ENCODE data around the gene ST8SIA4.

ST8SIA4 gene

DNA sequence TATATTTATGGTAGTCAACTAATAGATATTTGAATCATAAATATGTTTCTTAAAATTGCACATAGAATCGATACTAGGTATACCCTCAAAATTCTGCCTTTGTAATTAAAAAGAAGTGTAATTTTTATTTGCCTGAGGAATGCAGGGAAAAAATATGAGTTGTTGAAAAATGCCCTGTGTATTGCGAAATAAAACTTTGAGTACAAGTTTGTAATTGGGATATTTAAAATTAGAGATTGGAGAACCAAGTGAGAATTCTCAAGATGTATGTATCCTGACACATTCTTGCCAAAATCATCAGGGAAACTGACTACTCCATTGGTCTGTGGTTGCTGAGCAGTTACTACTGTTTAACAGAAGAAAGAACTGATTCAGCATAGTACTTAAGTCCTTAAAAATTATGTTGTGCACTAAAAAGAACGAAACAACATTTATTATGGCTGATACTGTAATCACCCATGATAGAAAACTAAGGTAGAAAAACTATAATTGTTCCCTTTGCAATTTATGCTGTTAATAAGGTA, 36.0 kb downstream of the ST8SIA4 start:
- DNase-seq (ENCODE audit: low read depth) = no peak

DNA sequence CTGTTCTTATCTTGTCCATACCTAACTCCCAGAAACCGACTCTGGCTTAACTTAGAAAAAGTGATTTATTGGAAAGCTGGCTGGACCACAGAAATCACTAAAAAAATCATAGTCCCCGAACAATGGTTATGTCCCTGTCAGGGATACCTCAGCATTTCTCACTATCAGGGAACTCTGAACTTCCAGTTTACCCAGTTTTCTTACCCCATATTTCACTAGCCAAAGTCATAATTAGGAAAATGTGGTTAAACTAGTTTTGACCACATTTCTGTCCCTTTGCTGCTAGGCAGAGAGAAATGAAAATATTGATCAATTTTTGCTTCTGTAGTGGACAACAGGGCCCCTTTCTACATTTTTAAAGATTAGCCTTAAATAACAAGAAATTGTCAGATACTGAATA, 38.2 kb downstream of the ST8SIA4 start:
- no peak for DNase-seq (ENCODE audit: low read depth)

- DNase-seq (ENCODE audit: low read depth) = no peak
Measured at GRCh38 chr5:100863739-100864138, 39.3 kb downstream of the ST8SIA4 start.

DNA sequence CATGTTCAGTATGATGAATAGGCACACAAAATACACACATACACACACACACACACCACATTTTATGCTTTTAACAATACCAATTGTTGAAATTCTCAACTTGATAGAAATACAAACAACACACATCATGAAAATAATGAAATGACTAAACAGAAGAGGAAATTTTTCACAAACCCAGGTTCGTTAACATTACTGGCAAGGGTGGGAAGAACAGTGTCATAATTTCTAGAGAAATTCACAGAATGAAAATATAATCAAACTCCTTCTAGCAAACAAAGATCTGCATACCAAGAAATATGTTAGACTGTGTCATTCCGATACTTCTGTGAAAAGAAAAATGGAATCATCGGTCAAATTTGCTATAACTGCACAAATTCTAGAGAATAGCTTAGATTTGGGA, 41.9 kb downstream of the ST8SIA4 start:
- DNase-seq (ENCODE audit: low read depth) = no peak

- DNase-seq (ENCODE audit: low read depth) = no peak
Measured at GRCh38 chr5:100860407-100860806, 42.7 kb downstream of the ST8SIA4 start.

DNA sequence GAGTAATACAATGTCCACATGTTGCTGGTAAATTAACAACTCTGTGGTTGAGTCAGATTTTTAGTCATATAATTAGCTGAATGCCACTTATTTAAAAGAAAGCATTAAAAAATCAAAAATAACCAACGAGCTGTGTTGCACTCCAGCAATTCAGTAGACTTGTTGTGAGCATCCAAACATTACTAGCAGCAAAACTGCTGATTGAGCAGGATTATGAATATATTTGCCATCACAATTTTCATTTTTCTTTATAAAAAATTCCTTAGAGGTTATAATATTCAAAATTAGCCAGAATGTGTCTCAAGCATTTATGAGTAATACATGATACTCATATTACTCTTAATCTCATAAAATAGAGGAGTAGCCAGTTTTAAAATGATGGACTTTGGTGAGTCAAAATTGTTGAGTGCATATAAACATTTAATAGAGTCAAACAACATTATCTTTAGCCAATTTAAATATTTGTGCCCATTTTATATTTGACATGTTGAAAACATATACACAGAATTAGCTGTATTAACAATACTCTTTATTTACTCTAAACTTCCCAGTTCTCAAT, 44.0 kb downstream of the ST8SIA4 start:
- no peak for DNase-seq (ENCODE audit: low read depth)

- no peak for DNase-seq (ENCODE audit: low read depth)
Measured at GRCh38 chr5:100856462-100856861, 46.6 kb downstream of the ST8SIA4 start.

- no peak for DNase-seq (ENCODE audit: low read depth)
Measured at GRCh38 chr5:100855937-100856430, 47.1 kb downstream of the ST8SIA4 start.

DNA sequence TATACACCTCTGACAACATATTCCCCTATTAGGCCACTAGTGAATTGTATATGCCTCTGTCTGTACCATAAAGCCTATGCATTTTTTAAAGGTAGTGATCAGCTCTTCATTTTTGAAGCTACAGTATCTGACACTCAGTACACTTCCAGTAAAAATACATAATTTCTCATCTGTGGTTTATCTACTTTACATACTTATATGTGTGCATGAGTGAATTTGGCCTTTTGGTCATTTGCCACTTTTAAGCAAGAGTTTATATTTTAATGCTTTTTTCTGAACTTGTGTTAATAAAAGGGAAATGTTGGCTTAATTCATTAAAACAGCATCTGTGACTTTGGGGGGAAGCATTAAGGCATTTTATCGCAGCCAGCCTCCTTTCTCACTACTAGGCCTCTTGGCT, 47.8 kb downstream of the ST8SIA4 start:
- DNase-seq (ENCODE audit: low read depth) = no peak

GRCh38 chr5:100854591-100854990, 48.5 kb downstream of the ST8SIA4 start:
- no peak for DNase-seq (ENCODE audit: low read depth)

DNA sequence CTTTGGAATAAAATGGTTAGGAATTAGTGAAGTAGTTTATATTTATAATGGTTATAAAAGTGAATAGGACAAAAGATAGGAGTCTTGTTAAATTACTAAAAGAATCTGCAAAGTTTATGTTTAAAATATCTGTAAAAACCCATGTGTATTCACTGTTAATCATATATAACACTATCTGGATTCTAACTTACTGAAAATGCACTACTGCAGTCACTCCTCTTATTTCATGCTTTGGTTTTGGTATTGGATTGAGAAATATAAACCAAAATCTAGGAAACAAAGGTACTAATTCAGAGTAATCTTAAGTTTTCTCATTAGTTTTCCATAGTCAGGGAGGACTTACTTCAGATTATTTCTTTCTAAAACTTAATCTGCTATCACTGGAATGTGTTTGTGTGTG, 49.5 kb downstream of the ST8SIA4 start:
- no peak for DNase-seq (ENCODE audit: low read depth)

GRCh38 chr5:100852988-100853449, 50.1 kb downstream of the ST8SIA4 start:
- no peak for DNase-seq (ENCODE audit: low read depth)

DNA sequence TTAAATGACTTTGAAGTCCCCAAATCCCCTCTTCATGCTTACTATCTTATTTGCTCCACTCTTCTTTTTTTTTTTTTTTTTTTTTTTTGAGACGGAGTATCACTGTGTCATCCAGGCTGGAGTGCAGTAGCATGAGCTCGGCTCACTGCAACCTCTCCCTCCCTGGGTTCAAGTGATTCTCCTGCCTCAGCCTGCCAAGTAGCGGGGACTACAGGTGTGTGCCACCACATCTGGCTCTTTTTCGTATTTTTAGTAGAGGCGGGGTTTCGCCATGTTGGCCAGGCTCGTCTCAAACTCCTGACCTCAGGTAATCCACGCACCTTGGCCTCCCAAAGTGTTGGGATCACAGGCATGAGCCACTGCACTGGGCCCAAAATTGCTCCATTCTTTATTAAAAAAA, 51.0 kb downstream of the ST8SIA4 start:
- DNase-seq (ENCODE audit: low read depth) = no peak

GRCh38 chr5:100846772-100847171, 56.3 kb downstream of the ST8SIA4 start:
- no peak for DNase-seq (ENCODE audit: low read depth)

DNA sequence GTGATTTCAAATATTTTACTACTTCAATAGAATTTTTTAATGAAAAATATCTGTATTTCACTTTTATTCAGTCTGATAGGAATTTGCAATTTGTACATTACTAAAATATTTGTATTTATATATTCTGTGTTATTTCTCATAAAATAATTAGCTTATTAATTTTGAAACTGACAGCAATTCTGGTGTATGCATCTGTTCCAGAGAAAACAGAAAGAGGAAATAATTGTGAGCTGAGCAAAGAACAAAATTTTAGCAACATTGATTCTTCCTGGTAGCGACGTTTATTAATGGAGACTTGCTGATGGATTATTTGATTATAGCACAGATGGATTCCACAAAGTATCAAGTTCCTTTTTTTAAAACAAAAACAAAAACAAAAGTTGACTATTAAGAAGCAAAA, 61.0 kb downstream of the ST8SIA4 start:
- DNase-seq (ENCODE audit: low read depth) = no peak

DNA sequence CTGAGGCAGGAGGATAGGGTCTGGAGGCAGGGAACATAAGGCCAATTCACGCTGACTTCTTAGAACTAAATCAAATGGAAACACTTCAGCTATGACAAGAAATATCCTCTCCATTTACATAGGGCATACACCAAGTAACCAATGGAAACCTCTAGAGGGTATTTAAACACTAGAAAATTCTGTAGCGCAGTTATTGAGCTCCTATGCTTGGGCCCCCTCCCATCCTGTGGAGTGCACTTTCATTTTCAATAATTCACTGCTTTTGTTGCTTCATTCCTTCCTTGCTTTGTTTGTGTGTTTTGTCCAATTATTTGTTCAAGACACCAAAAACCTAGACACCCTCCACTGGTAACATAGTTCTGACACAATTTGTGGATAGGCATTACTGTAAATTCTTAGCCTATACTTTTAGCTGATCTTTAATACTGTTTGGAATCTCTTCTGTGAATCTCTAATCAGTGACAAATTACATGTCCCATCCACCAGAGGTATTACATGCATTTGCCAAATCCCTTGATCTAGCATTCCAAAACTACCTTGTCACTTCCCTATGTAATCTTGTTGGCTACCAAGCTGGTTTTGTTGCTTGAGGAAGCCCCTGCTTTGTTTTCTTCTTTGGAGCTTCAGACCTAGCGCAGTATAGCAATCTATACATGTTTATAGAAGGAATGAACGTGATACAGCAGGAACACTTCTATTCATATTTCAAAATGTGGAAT, 61.6 kb downstream of the ST8SIA4 start:
- DNase-seq (ENCODE audit: low read depth) = no peak

DNA sequence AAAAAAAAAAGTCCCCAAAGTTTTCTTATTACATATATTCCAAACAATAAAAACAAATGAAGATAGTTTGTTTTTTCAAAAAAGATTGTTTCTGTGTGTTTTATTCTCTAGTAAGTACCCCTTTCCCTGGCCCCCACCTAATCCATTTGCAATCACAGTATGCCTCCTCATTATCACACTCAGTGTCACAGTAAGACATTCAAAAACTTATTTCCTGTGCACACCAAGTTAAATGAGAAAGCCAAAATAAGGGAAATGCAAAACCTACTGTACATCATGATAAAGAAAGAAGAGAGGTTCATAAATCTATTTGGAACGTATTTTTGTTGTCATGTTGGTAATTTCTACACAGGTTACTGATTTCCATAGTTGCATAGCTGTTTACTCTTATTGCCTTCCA, 62.3 kb downstream of the ST8SIA4 start:
- no peak for DNase-seq (ENCODE audit: low read depth)

GRCh38 chr5:100840370-100840769, 62.7 kb downstream of the ST8SIA4 start:
- peak; percentile 26 for DNase-seq (ENCODE audit: low read depth)

DNA sequence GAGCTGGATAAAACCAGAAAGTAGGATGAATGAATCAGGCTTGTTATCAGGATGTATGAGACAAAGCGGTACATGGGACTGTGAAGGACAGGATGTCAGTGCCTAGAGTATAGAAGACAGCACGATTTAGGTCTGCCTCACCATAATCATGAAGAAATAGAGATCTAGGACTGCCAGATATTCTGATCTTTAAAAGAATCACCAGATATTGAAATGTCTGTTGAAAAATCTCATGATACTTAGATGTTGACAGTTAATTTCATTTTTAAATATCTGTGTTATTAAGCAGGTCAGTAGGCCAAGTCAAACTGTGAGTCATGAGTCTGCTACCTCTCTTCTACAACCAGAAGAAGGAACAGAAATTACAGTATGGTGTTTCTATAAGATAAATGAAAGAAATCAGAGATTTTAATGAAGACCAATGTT, 65.0 kb downstream of the ST8SIA4 start:
- no peak for DNase-seq (ENCODE audit: low read depth)

DNA sequence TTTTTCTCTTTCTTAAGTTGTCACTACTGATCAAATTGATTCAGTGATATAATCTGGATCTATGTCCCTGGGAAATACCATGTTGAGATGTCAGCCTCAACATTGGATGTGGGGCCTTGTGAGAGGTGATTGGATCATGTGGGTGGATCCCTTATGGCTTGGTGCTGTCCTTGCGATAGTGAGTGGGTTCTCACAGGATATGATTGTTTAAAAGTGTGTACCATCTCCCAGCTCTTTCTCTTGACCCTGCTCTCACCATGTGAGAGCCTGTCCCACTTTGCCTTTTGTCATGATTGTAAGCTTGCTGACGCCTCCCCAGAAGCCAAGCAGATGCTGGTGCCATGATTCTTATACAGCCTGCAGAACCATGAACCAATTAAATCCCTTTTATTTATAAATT, 68.6 kb downstream of the ST8SIA4 start:
- DNase-seq (ENCODE audit: low read depth) = no peak

- no peak for DNase-seq (ENCODE audit: low read depth)
Measured at GRCh38 chr5:100832252-100833230, 70.5 kb downstream of the ST8SIA4 start.

DNA sequence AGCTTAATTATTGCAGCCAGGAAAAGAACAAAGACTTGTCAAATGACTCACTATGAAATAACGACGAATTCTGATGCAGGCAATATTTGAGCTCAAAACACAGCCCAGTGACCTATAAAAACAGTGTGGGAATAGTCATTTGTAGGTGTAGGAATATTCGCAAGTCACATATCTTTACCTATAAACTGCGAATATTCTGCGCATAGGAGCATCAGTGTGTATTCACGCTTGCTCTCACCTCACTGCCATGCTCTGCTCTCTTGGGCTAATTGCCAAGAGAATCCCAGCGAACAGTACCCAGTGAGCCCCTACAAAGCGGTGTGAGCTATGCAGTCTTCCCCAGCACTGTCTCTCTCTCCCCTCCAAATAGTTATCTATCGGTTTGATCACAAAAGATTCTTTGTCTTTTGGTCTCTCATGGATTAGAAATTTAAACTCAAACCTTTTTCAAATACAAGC, 74.2 kb downstream of the ST8SIA4 start:
- no peak for DNase-seq (ENCODE audit: low read depth)

Data from stimulated activated CD4-positive, alpha-beta T cell treated with anti-CD3 and anti-CD28 coated beads, Interleukin-2, amount 100 ng/mL, for 4 hours (primary cell).